Measurements from ENCODE around the gene LDAF1. TPM values are rescaled to one million over a fixed set of nuclear protein-coding genes. Genes with fewer than 3 reads are reported as not detected.
"Not testable (repeated sequence)": the region's sequence is repeated elsewhere in the genome, so short reads cannot be mapped to it uniquely, and the experiment has no call there.

LDAF1 gene
- total RNA-seq: 10 to 100 TPM in 3 of 5 experiments, 1 to 10 TPM in 2; 8.2 to 16.9 (median 11.0) TPM
- 10 to 100 TPM; 19.4 to 21.4 TPM for polyA plus RNA-seq
- total RNA-seq: 11.4 reads per million, percentile 38 among the genes with 10 or more reads in this experiment

- peak within 1 kb of the TSS; percentile 65 for H3K27ac ChIP-seq (ENCODE audit: low read depth, low read length)
- Mint-ChIP-seq H3K27me3 (no peaks in the 10 kb centered on the region), H3K9me3 (no peaks in the 10 kb centered on the region), H3K36me3 (peaks cover 0 to 18% (median 2%) of the 10 kb centered on the region in 5 donors), H3K4me3 (peak within 1 kb of the TSS; percentile 88 to 96 (median 94)), H3K27ac (peak within 1 kb of the TSS; percentile 60 to 91 (median 71)), H3K4me1 (peaks cover 10 to 35% (median 30%) of the 10 kb centered on the region in 7 donors)
- H3K4me1 ChIP-seq (ENCODE audit: control insufficient read depth in 2 of 2, insufficient read depth in 2 of 2, low read length in 2 of 2): peaks cover 9 to 12% of the 10 kb centered on the region in 2 donors
- ATAC-seq: peak; percentile 97
- H3K27me3 ChIP-seq (ENCODE audit: control insufficient read depth in 2 of 2, insufficient read depth in 2 of 2, low read length in 2 of 2): no peaks in the 10 kb centered on the region
- ChIA-PET CTCF (no interaction called here), POLR2A (interaction anchor here (0.8 to 2.1 kb wide), 2 partner anchors 10 to 351 kb away, joined by 3 to 13 read pairs; no protein-coding TSS in a partner anchor)
- no peaks in the 10 kb centered on the region for H3K9me3 ChIP-seq (ENCODE audit: control insufficient read depth in 2 of 3, low read length in 3 of 3)
- peaks cover 0 to 9% (median 0%) of the 10 kb centered on the region in 3 experiments for H3K36me3 ChIP-seq (ENCODE audit: control insufficient read depth in 2 of 3, insufficient read depth in 3 of 3, low read length in 3 of 3)
- peak within 1 kb of the TSS; percentile 62 for H3K4me3 ChIP-seq (ENCODE audit: low read length)
- DNase-seq: peak; percentile 59 to 86 (median 74)
- intact Hi-C loops (cut with micrococcal nuclease): loop anchor here (1.0 to 10.0 kb wide), 8 partner anchors 120 to 1032 kb away; partner anchors contain the start of genes DCUN1D3 (in 2 of the 2), LYRM1 (in 2 of the 2), CRYM (in 1 of the 2) and THUMPD1 (in 1 of the 2)
Observed at GRCh38 chr16:21158208-21159110, at the start of gene LDAF1. Gene LDAF1 (plus strand): TSS chr16:21158674. CDS start chr16:21161183, 2,509 bp downstream.

- H3K4me1 ChIP-seq (ENCODE audit: control insufficient read depth in 2 of 2, insufficient read depth in 2 of 2, low read length in 2 of 2); H3K36me3 ChIP-seq (ENCODE audit: control insufficient read depth in 2 of 3, insufficient read depth in 3 of 3, low read length in 3 of 3); H3K27ac ChIP-seq (ENCODE audit: low read depth, low read length); DNase-seq; intact Hi-C loops (cut with micrococcal nuclease); CTCF ChIA-PET; POLR2A ChIA-PET; H3K27me3 ChIP-seq (ENCODE audit: control insufficient read depth in 2 of 2, insufficient read depth in 2 of 2, low read length in 2 of 2); H3K9me3 ChIP-seq (ENCODE audit: control insufficient read depth in 2 of 3, low read length in 3 of 3); H3K27me3 Mint-ChIP-seq; H3K27ac Mint-ChIP-seq; ATAC-seq: not testable (repeated sequence)
- Mint-ChIP-seq H3K4me3 (peak overlapping the region in 2 of 10 donors; percentile 87 to 89), H3K9me3 (peaks cover 0 to 10% (median 6%) of the 10 kb centered on the region in 11 donors), H3K4me1 (peaks cover 6 to 28% (median 20%) of the 10 kb centered on the region in 7 donors), H3K36me3 (peaks cover 3 to 19% (median 16%) of the 10 kb centered on the region in 5 donors)
- peak overlapping the region; percentile 3 for H3K4me3 ChIP-seq (ENCODE audit: low read length)
Observed at GRCh38 chr16:21115551-21115950, 42.9 kb upstream of the LDAF1 start.

- Mint-ChIP-seq H3K27ac (peak overlapping the region in 8 of 9 donors; percentile 3 to 93 (median 80)), H3K9me3 (peaks cover 0 to 13% (median 6%) of the 10 kb centered on the region in 11 donors), H3K27me3 (no peaks in the 10 kb centered on the region), H3K4me1 (peaks cover 6 to 28% (median 20%) of the 10 kb centered on the region in 7 donors), H3K36me3 (peaks cover 3 to 26% (median 22%) of the 10 kb centered on the region in 5 donors), H3K4me3 (peak overlapping the region; percentile 65 to 92 (median 88))
- Histone ChIP-seq H3K36me3 (ENCODE audit: control insufficient read depth in 2 of 3, insufficient read depth in 3 of 3, low read length in 3 of 3) (no peaks in the 10 kb centered on the region), H3K27ac (ENCODE audit: low read depth, low read length) (no peak overlapping the region), H3K27me3 (ENCODE audit: control insufficient read depth in 2 of 2, insufficient read depth in 2 of 2, low read length in 2 of 2) (no peaks in the 10 kb centered on the region), H3K4me1 (ENCODE audit: control insufficient read depth in 2 of 2, insufficient read depth in 2 of 2, low read length in 2 of 2) (no peaks in the 10 kb centered on the region), H3K9me3 (ENCODE audit: control insufficient read depth in 2 of 3, low read length in 3 of 3) (no peaks in the 10 kb centered on the region), H3K4me3 (ENCODE audit: low read length) (peak overlapping the region; percentile 3)
- intact Hi-C loops (cut with micrococcal nuclease): no loop called here
- CTCF ChIA-PET: no interaction called here
- POLR2A ChIA-PET: no interaction called here
- peak in 4 of 9 donors; percentile 2 to 29 (median 20) for DNase-seq
- ATAC-seq: peak; percentile 48
Observed at GRCh38 chr16:21116148-21116693, 42.3 kb upstream of the LDAF1 start.

GRCh38 chr16:21117567-21117966 is 40.9 kb upstream of the LDAF1 start:
- intact Hi-C loops (cut with micrococcal nuclease): no loop called here
- Histone ChIP-seq H3K27me3 (ENCODE audit: control insufficient read depth in 2 of 2, insufficient read depth in 2 of 2, low read length in 2 of 2) (no peaks in the 10 kb centered on the region), H3K9me3 (ENCODE audit: control insufficient read depth in 2 of 3, low read length in 3 of 3) (no peaks in the 10 kb centered on the region), H3K36me3 (ENCODE audit: control insufficient read depth in 2 of 3, insufficient read depth in 3 of 3, low read length in 3 of 3) (no peaks in the 10 kb centered on the region), H3K27ac (ENCODE audit: low read depth, low read length) (no peak overlapping the region), H3K4me1 (ENCODE audit: control insufficient read depth in 2 of 2, insufficient read depth in 2 of 2, low read length in 2 of 2) (no peaks in the 10 kb centered on the region), H3K4me3 (ENCODE audit: low read length) (no peak overlapping the region)
- no peak for ATAC-seq
- no peak for DNase-seq
- peaks cover 0 to 11% (median 6%) of the 10 kb centered on the region in 11 donors for H3K9me3 Mint-ChIP-seq
- POLR2A ChIA-PET: no interaction called here
- H3K4me1 Mint-ChIP-seq: peaks cover 6 to 28% (median 20%) of the 10 kb centered on the region in 7 donors
- H3K36me3 Mint-ChIP-seq: peaks cover 3 to 34% (median 28%) of the 10 kb centered on the region in 5 donors
- H3K27ac Mint-ChIP-seq: peak overlapping the region in 5 of 9 donors; percentile 20 to 87 (median 39)
- H3K4me3 Mint-ChIP-seq: peak overlapping the region in 8 of 10 donors; percentile 9 to 89 (median 49)
- no peaks in the 10 kb centered on the region for H3K27me3 Mint-ChIP-seq
- CTCF ChIA-PET: no interaction called here

GRCh38 chr16:21120976-21121520 is 37.4 kb upstream of the LDAF1 start:
- peaks cover 0 to 11% (median 6%) of the 10 kb centered on the region in 11 donors for H3K9me3 Mint-ChIP-seq
- no peak overlapping the region for H3K27ac Mint-ChIP-seq
- Histone ChIP-seq H3K27ac (ENCODE audit: low read depth, low read length) (no peak overlapping the region), H3K27me3 (ENCODE audit: control insufficient read depth in 2 of 2, insufficient read depth in 2 of 2, low read length in 2 of 2) (no peaks in the 10 kb centered on the region), H3K4me3 (ENCODE audit: low read length) (no peak overlapping the region), H3K9me3 (ENCODE audit: control insufficient read depth in 2 of 3, low read length in 3 of 3) (no peaks in the 10 kb centered on the region), H3K36me3 (ENCODE audit: control insufficient read depth in 2 of 3, insufficient read depth in 3 of 3, low read length in 3 of 3) (peaks cover 0 to 5% (median 0%) of the 10 kb centered on the region in 3 experiments), H3K4me1 (ENCODE audit: control insufficient read depth in 2 of 2, insufficient read depth in 2 of 2, low read length in 2 of 2) (no peaks in the 10 kb centered on the region)
- H3K27me3 Mint-ChIP-seq: no peaks in the 10 kb centered on the region
- peaks cover 5 to 25% (median 19%) of the 10 kb centered on the region in 7 donors for H3K4me1 Mint-ChIP-seq
- ChIA-PET CTCF (no interaction called here), POLR2A (no interaction called here)
- DNase-seq (no peak), ATAC-seq (no peak)
- H3K4me3 Mint-ChIP-seq: no peak overlapping the region
- intact Hi-C loops (cut with micrococcal nuclease): no loop called here
- peaks cover 2 to 60% (median 36%) of the 10 kb centered on the region in 5 donors for H3K36me3 Mint-ChIP-seq

- H3K4me3 Mint-ChIP-seq: no peak overlapping the region
- peaks cover 0 to 2% (median 0%) of the 10 kb centered on the region in 7 donors for H3K4me1 Mint-ChIP-seq
- no peak overlapping the region for H3K27ac Mint-ChIP-seq
- DNase-seq (no peak), ATAC-seq (no peak)
- ChIA-PET CTCF (no interaction called here), POLR2A (no interaction called here)
- Histone ChIP-seq H3K27ac (ENCODE audit: low read depth, low read length) (no peak overlapping the region), H3K9me3 (ENCODE audit: control insufficient read depth in 2 of 3, low read length in 3 of 3) (no peaks in the 10 kb centered on the region), H3K4me1 (ENCODE audit: control insufficient read depth in 2 of 2, insufficient read depth in 2 of 2, low read length in 2 of 2) (no peaks in the 10 kb centered on the region), H3K36me3 (ENCODE audit: control insufficient read depth in 2 of 3, insufficient read depth in 3 of 3, low read length in 3 of 3) (peaks cover 0 to 5% (median 0%) of the 10 kb centered on the region in 3 experiments), H3K27me3 (ENCODE audit: control insufficient read depth in 2 of 2, insufficient read depth in 2 of 2, low read length in 2 of 2) (no peaks in the 10 kb centered on the region), H3K4me3 (ENCODE audit: low read length) (no peak overlapping the region)
- peaks cover 0 to 2% (median 0%) of the 10 kb centered on the region in 11 donors for H3K9me3 Mint-ChIP-seq
- intact Hi-C loops (cut with micrococcal nuclease): no loop called here
- peaks cover 0 to 53% (median 20%) of the 10 kb centered on the region in 5 donors for H3K36me3 Mint-ChIP-seq
- no peaks in the 10 kb centered on the region for H3K27me3 Mint-ChIP-seq
Observed at GRCh38 chr16:21125191-21125590, 33.3 kb upstream of the LDAF1 start.
